GM21367 (cell line): ENCODE data around the gene ACTA2.

Experiments used
- ATAC-seq: cut with Tn5 transposase; IDR thresholded peaks from one replicate; pipeline ENCODE4 v1.9.1; 2021; ENCODE audit not compliant: unreplicated experiment

The ACTA2 gene

DNA sequence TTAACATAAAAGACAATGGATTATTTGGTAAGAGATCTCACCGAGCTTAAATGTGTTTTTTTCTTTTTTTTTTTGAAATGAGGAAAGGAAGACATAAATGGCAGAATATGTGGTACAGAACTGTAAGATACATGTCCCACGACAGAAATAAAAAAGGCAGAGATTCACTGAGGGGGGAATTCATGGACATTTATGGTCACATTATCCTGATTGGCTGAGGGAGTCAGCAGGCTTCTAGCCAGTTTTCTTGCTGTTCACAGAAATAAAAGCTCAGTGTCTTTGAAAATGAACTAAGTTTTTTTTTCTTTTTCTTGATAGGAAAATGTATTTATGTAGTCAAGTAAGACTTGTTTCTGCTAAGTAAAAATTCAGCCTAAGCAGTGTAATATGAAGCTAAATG, 29.8 kb upstream of the ACTA2 start:
- ATAC-seq = no peak

DNA sequence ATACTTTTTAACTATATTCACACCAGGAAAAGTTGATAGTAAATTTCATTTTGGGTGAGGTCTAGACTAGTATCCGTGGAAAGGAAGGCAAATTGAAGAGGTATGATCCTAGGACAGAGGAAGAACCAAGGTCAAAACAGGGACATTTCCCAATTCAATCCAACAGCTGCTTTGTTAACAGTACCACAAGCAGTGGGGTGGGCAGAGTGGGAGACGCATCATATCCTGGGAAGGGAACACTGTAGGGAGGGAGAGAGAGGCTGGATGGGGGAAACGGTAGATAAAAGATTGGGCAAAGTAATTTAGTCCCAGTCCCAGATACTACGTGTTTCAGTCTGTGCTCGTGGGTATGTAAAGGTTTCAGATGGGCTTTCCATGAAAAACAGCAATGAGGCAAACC, 28.9 kb upstream of the ACTA2 start:
- ATAC-seq = no peak

DNA sequence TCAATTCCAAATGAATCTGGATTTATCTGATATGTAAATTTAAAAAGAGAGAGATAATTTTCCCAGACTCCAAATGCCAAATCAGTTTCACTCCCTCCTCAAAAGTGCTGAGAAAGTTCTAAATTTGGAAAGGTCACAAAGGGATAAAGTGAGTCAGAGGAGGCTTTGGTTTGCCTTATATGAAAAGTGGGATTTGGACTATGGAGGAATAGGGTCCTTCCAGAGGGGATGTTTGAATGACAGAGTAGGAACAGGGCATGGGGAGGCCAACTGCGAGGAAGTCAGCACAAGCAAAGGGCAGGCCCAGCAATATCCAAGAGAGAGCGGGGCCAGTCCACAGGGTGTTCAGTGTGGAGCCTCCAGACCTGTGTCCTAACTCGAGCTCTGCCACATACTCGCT, 28.2 kb upstream of the ACTA2 start:
- no peak for ATAC-seq

DNA sequence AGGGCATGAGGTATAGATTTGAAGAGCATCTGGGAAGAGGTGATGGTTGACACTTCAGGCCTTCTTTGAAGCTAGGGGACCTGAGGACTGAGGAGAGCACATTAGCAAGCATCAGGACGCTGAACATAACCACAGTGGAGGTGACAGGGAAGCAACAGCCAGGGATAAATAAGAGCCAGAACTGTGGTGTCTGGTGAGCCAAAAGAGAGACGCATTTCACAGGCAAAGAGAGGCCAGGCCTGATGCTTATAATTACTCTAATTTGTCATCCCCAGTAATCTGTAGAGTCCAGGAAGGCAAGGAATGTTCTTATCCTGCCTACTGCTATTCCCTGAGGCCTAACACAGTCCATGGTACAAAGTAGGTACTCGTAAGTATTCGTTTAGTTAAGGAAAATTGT, 27.7 kb upstream of the ACTA2 start:
- ATAC-seq = no peak

DNA sequence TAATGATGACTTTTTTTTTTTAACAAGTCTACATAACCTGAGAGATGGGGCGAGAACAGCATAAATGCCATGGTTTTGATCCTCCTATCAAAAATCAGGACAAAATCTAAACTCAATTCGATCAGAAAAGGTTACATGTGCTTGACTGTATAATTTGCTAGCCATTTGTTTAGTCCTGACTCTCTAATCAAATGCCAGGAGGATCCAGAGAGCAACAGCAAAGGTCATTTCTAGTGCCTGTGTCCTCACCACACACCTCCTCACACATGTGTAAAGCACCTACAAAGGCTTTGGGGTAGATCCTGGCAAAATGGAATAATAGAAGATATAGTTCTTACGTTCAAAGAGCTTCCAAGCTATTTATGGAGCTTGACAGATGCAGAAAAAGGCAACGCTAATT, 27.0 kb upstream of the ACTA2 start:
- ATAC-seq = no peak

DNA sequence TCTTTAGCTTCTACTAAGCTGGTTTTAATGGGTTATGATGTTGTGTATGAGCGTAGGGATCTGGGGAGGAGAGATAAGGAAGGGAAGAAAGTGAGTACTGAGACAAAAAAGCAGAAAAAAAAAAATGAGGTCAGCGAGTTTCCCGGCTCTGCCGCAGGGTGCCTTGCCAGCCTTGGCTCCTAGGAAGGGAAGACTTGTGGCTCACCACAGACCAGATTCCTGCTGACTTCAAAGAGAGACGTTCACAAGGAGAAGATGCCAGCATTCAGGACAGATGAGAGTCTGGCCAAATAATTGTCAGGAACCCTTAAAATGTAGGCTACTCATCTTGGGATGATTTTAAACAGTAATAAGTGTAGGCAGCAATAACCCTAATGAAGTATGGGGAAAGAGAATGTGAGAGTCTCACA, 26.6 kb upstream of the ACTA2 start:
- no peak for ATAC-seq

DNA sequence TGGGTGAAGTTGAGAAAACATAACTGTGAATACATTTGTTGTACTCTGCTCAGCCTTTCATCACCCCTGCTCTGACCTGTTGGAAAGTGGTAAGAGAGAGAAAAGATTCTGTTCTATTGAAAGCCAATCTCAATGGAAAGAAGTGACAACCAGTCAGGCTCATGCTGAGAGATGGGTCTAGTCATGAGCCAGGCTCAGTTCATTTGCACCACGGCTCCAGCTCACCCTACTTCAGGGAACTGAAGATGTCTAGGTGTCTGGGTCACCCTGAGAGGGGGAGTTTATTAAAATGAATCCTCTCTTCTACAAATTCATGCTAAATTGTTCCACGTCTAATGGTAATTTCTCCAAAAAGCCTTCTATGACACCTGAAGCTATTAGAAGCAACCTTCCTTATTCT, 25.9 kb upstream of the ACTA2 start:
- ATAC-seq = no peak

DNA sequence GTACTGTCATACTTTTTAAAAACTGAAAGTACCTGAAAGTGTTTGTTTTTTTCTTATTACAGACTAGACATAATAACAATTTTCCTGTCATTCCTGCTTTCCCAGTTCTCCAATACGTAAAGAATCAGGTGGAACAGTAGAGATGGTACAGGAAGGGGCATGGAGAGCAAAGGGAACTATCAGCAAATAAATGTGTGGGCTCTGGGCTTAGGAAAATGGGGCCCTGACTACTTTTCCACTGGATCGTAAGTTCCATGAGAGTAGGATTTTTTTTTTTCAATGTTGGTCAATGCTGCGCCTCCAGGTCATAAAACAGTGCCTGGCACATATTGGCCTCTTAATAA, 22.8 kb upstream of the ACTA2 start:
- ATAC-seq = no peak

DNA sequence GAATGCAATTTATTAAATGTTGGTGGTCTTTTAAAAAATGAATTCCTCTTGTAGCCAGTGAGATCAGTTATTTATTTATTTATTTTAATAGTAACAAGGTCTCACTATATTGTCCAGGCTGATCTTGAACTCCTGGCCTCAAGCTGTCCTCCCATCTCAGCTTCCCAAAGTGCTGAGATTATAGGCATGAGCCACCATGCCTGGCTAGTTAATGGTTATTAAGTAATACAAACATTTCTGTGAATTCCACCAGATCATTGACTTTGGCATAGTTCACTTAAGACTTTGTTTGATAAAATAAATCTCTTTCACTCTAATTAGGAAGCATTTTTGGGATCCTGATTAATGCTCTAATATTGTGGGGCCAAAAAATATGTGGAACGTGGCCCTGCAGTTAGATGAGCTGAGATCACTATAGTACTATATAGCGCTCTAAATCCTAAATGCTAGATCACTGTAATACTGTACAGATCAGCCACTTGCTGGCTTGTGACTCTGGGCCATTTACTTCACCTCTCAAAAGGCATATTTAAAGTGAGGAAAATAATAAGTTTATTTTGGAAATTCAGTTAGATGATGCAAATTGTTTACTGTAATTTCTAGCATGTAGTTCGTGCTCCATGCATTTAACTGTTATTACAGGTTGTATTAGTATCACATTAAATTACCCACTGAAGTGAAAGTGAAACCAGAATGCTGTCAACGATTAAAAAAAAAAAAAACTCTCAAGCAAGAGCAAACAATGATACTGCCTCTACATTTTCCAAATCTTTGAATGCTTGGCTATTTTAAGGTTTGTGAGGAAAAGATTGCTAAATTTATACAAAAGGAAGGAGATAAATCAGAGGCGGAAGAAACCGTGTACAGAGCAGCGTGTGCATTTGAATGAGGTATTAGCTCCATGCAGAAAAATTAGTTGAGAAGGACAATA, 22.1 kb upstream of the ACTA2 start:
- ATAC-seq = no peak

DNA sequence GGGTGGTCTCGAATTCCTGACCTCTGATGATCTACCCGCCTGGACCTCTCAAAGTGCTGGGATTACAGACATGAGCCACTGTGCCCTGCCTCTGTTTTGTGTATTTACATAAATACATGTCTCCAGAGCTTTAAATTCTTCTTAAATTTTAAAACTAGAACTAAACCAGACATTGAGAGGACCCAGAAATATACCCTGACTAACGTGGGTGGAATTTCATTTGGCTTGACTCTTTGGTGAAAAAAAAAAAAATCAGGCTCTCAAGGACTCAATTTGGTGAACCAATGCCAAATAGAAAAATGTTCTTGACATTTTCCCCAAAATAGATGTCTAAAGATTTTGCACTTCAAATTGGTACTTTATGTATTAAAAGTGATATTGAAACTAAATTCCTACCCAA, 21.4 kb upstream of the ACTA2 start:
- no peak for ATAC-seq

DNA sequence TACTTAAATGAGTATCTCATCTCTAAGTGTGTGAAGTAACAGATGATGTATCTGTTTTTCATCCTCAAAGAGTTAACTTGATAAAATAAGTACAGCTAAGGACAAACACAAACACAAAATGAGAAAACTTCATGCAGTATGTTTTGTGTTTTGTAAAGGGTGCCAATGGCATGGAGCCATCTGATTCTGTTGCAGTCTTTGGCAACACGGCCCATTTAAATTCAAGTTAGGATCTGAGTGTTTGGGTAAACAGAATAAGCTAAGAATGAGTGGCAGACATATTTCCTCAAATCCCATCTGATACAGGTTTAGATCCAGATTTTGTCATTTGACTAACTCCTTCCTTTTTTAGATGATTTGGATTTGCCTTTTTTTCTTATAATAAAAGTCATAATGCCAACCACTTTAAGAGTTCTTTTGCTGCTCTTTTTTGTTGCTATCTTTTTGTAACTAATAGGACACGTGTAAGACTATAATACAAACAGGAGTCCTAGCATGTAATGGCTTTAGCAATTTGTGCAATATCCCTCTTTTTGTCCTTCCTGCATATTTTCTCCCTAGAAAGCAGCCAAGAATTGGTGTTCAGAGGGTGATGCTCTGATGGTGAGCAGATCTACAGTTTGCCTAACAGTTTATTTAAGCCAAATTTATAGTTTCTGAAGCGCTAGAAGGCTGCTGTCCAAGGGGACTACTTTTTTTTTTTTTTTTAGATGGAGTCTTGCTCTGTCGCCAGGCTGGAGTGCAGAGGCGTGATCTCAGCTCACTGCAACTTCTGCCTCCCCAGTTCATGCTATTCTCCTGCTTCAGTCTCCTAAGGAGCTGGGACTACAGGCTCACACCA, 18.9 kb upstream of the ACTA2 start:
- ATAC-seq = no peak

DNA sequence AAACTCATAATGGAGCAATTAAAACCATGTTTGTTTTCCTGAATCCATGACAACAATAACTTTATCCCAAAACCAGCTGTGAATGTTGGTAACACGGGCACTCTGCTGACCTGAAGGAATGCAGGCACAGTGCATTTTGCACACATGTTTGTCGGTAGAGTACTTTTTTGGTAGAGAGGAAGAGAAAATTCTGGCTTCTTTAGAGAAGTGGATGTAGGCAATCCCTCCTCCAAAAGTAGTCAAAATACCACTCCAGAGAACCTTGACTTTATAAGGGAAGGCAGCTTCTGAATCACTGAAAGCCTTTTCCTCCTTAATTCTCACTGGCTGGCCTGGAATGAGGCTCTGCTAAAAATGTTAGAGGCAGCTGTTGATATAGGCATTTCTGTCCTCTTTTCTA, 15.8 kb upstream of the ACTA2 start:
- ATAC-seq = no peak

DNA sequence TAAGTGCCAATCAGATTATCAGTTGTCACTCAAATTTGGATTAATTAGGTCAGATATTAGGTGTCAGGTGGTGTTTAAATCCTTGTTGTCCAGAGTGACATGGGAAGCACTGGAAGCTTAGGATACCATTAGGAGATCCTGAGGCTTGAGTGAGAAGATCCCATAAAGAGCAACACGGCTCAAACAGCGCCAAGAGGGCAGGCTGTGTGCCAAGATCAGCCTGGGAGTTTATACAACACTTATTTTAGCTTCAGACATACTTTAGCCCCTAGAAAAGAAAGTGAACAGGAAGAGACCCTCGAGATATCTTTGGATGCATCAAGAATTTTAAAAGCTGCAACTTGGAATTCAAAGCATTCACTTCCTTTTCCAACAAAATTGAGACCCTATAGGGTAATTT, 14.2 kb upstream of the ACTA2 start:
- ATAC-seq = no peak

DNA sequence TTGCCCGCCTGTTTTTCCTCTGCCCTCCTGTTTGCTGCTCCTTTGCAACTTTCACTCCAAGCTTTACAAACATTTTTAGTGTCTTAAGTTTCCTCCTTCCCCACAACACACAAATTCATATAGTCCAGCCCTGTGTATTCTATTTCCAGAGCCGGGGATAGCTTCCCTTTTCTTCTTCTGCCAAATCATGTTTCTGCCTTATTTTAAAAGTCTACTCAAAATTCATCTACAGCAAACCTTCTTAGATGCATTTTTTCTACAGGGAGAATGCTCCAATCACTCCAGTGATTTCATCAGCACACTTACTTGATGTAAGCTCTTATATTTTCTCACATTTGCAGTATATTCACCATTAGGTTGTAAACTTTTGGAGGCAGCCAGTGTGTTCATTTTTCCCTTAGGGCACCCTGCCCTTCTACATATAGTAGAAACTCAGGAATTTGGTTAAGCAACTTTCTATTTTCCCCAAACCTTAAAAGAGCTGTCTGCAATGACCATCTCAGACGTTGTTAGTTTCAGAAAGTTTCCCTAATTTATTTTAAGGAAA, 12.4 kb upstream of the ACTA2 start:
- no peak for ATAC-seq

DNA sequence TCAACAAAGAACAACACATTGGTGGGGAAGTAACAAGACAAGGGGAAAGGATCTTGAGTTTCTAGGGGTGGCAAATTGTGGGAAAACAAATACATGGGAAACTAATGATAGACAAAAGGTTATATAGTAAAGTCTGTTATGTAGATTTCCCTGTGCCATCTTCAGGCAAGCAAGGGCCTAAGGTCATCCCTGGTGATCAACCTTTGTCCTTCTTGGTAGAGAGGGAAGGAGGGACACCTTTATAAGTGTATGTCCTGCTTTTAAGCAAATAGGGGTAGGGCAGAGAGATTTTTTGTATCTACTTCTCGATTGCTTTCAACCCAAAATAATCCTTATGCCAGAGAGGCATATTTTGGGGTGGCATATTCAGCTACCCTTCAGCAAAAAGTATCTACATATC, 11.8 kb upstream of the ACTA2 start:
- ATAC-seq = no peak

DNA sequence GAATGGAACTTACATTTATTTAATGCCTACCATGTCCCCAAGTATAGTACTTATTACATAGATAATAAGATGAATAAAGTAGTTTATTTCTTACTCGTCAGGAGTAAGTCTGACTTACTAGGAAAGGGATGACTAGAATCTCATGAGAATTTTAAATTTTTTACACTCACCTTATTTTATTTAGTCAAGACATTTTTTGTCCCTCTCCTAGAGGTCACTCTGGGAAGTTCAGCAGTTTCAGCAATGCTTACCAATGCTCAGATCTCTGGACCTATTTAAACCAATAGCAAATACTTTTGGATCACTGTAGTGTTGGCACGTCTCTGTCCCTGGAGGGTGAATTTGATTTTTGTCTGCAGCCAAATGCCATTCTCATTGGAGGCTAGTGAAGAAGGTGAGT, 10.7 kb upstream of the ACTA2 start:
- no peak for ATAC-seq

DNA sequence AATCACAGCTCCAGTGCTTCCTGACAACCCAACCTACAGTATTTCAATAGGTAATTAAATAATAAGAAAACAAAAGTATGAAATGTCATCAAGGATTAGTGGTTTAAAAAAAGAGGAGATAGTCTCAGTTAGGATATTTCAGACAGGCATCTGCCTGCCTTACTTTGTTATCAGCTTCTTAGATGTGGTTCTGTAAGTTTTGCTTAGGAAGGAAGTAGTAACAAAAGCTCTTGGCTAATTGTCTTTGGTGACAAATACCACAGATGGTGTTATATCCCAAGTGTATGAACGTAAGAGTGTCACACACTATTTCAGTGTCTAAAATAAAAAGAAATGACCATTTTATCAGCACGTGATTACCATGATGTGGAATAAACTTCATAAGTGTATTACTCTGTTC, 9.8 kb upstream of the ACTA2 start:
- no peak for ATAC-seq

DNA sequence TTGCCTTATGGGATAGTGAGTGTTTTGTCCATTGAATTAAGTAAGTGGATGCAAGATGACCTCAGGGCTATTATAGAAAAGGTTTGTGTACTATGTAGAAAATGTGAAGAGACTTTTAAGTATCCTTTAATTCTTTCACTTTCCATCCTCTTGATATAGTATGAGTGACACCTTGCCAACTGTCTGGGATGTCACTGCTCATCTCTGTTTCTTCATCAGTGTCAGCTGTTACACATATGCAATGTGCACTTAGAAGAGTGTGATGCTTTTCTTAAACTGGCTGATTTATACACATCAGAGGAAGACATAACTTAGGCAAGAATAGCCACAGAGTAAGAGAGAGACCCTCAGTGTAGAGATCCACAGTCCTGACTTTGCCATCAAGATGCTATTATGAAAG, 8.7 kb upstream of the ACTA2 start:
- no peak for ATAC-seq

DNA sequence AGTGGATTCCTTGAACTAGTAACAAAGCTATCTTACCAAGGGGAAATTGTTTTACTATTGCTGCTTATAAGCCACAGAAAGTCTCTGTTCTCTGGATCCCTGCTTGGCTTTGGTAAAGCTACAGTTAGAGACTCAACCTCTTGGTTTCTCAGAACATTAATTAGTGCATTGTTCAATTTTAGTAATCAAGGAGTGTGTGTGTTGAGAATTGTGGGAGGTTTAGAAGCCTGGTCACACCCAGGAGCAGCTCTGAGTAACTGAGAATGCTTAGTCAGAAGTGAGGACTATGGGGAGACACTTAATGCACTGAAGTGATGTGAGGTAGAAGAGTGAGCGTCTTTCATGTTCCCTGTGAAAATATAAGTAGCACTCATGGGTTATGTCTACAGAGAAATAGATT, 8.2 kb upstream of the ACTA2 start:
- ATAC-seq = no peak

DNA sequence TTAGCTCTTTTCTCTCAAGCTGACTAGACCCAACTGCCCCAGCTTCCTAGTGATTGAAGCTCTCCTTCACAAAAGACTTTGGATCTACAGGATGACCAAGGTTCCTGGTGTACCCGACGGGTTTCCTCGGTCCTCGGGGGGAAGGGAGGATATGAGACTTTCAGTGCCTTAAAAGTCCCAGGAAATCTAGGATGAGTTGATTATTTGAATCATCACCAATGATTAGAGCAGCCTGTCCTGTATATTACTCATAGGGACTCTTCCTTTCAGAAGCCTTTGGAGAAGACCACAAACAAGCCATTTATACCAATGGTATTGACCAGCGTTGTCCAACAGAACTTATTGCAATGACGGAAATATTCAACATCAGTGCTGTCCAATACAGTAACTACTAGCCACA, 6.1 kb upstream of the ACTA2 start:
- no peak for ATAC-seq

DNA sequence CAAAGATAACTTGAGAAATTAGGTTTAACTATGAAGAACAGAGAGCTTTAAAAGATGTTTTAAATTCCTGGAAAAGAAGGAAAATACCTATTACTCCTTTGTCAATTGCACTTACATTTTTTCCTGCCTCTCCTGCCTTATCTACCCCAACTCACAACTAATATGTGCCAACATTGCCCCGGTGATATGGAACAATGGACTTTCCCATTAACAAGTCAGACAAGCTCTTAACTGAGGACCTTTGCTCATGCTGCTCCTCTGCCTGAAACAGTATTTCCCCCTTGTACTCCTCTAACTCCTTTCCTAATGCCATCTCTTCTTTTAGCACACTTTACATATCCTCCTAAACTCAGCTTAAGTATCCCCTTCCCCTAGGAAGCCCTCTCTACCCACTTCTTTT, 4.8 kb upstream of the ACTA2 start:
- no peak for ATAC-seq

DNA sequence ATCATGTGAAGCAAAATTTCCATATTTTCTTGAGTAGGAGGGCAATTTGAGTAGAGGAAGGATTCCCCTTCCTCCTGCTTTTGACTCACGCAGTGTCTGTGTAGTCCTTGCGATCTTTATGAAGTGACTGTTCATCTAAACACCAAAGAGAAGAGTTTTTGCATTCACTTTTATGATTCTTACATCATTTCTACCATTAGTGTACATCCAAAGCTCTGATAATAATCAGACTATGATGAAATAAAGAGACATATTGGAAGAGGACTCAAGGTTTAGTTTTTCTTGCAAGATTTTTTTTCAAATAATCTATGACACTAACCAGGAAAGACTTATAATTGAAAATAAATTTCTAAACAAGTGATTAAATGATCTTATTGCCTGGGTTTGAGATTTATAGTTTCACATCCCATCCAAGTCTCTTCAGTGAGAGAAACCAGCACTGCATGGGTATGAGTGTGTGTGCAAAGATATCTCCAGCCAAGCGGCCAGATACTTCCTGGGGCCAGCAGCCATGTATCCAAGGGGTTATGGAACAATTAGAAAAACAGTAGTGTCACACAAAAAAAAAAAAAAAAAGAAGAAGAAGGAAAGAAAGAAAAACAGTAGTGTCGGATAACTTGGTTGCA, 2.0 kb upstream of the ACTA2 start:
- ATAC-seq = no peak
